Stromal cell of bone marrow (primary cell): ENCODE results near the gene TENM3.

ENCODE experiments used
- DNase-seq: peaks from one replicate; pipeline ENCODE4 v3.0.0-alpha.2; 2012; ENCODE audit warnings: low read depth

TENM3 gene

DNA sequence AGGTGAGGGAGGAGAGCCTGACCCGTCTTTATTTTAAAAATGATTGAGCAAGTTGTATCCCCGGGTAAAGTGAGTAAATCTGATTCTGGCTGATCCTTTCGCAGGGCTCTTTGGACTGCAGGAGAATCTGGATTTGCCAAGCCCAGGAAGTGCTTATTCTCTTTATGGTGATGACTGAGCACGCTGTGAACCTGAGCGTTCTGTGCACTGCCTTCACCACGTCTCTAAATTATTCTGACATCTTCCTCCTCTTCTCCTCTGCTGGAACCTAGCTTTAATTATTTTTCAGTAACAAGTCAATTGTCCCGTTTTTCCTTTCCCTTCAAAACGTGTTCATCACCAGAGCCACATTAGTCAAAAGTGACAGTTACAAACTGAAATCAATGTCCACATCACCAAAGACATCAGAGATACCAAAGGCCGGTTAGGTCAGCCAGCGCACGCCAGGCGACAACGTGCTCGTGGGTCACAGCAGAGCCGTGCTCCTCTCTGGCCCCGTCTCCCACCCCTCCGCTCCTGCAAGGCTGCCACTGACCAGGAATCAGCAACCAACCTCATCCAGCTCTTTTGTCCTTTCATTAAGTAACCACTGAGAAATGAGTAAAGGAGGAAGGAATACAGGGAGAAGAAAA is 599.7 kb downstream of the TENM3 start:
- no peak for DNase-seq

DNA sequence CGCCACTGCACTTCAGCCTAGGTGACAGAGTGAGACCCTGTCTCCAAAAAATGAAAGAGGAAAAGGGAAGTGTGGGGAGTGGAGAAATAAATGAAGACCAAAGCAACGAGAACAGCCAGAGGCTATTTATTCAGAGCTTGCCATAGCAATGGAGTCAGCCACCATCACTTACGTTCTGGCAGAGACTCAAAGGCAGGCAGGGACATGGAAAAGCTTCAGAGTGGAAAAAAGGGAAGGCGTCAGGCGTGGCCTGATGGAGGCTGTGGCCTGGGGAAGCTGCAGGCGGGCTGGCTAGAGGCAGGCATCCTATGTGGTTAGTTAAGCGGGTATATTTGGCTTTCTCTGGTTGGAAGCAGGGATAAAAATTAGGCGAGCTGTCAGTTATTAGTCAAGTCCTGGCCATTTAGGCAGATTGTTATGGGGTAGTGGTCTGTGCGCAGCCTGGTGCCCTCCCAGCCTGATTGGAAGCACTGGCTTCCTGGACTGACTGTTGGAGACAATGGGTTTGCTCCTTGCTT is 600.7 kb downstream of the TENM3 start:
- no peak for DNase-seq

DNA sequence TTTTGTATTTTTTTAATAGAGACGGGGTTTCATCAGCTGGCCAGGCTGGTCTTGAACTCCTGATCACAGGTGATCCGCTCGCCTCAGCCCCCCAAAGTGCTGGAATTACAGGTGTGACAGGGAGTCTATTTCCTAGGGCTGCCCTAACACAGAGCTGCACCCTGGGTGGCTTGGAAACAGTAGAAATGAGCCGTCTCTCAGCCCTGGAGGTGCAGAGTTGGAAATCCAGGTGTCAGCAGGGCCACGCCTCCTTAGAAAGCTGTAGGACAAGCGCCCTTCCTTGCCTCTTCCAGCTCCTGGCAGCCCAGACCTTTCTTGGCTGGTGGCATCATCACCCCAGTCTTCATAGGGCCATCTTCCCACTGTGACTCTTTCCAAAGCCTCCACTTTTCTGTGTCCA is 602.4 kb downstream of the TENM3 start:
- DNase-seq, result no peak

DNA sequence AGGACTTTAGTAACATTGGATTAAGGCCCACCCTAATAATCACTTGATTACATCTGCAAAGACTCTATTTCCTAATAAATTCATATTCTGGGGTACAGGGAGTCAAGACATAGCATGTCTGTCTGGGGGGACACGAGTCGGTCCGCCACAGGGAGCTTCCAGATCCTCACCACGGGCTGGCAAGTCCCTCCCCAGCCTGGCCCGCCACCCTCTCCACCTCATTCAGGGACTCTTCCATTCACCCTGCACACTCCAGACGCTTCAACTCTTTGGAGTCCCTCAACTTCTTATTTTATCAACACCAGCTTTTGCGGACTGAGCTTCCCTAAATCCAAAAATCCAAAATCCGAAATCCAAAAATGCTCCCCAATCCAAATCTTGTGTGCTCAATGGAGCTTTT is 602.8 kb downstream of the TENM3 start:
- no peak for DNase-seq

DNA sequence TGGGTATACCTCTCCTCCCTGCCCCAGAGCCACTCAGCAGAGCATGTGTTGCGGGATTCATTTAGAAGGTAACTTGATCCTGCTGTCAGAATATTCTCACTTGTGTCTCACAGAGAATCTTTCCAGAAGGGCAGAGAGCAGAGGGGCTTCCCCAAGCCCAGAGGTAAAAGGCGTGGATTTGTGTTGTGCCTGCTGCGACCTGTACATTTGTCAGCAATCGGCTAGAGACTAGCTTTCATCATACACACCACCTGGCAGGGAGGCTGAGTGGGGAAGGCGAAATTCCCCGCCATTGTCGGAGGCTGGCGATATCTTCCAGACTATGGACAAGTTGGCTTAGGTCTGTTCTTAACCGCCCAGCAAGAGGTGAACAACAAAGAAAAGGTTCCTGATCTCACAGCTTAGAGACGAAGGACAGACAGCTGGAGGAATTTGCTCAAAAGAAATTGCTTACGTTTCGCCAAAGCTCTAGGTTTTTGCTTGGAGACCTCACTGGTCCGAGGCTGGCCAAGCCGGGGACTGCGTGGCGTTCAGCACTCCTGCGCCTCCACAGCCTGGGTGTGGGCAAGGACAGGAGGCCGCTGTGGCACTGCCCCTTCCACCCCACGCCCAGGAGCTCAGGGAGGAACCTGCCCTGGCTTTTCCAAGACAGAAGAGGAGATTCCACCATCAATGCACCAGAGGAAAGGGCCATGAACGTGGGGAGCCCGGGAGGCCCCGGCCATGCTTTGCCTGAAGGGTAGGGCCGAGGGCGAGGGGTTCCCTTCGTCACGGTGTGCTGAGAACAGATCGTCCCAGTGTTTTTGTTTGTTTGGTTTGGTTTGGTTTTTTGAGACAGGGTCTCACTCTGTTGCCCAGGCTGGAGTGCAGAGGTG is 604.6 kb downstream of the TENM3 start:
- no peak for DNase-seq

DNA sequence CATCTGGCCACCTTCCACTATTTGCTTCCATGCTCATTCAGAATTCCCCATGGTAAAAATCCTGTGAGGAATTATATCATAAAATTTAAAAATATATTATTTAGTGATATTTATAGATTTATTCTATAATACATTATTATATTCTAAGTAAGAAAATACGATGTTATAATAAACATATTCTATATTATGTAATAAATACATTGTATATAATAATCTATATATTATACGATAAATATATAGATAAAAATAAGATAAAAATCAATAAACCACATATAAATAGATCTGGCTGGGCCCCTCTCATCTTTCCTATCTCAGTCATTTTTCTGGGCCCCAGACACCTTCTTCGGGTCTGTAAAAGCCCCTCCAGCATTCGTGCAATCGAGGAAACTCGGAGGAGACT is 605.5 kb downstream of the TENM3 start:
- no peak for DNase-seq
